SU-DHL-6 (cell line): ENCODE measurements around the gene SARDH.

Experiments
- H2AFZ ChIP-seq: fragments of 200-600 bp; sonication (generic); 2 replicates; pipeline ENCODE4 v1.6.1; 2014; ENCODE audit warnings: low read depth, mild to moderate bottlenecking, moderate library complexity, mixed read lengths, antibody characterized with exemption, low read length; ENCODE audit not compliant: severe bottlenecking
- H3F3A ChIP-seq: fragments of 200-600 bp; shearing (Covaris generic); 2 replicates; pipeline ENCODE4 v1.6.0; 2016; ENCODE audit warnings: antibody characterized with exemption, mild to moderate bottlenecking; ENCODE audit not compliant: insufficient read depth
- H3K27ac ChIP-seq: fragments of 200-600 bp; sonication (generic); 2 replicates; pipeline ENCODE4 v1.5.1; 2016; ENCODE audit warnings: low read depth, mild to moderate bottlenecking, low read length, moderate library complexity, mixed read lengths
- H3K27me3 ChIP-seq: fragments of 200-600 bp; sonication (generic), shearing (Covaris generic); 2 replicates; pipeline ENCODE4 v1.6.0; 2014; ENCODE audit warnings: mild to moderate bottlenecking, low read length
- H3K36me3 ChIP-seq: fragments of 200-600 bp; sonication (generic); 2 replicates; pipeline ENCODE4 v1.6.1; 2014; ENCODE audit warnings: mild to moderate bottlenecking, low read length, mixed read lengths
- H3K4me2 ChIP-seq: fragments of 300-600, 200-600 bp; shearing (Covaris generic), sonication (generic); 2 replicates; pipeline ENCODE4 v1.6.0; 2014; ENCODE audit warnings: low read length, low read depth, mild to moderate bottlenecking; ENCODE audit not compliant: poor library complexity, severe bottlenecking
- H3K4me3 ChIP-seq: fragments of 200-600 bp; sonication (generic); 2 replicates; pipeline ENCODE4 v1.5.1; 2014; ENCODE audit warnings: antibody characterized with exemption, low read length, mild to moderate bottlenecking, mixed read lengths; ENCODE audit not compliant: insufficient read depth, poor library complexity, severe bottlenecking
- H3K79me2 ChIP-seq: fragments of 200-600 bp; sonication (generic); 2 replicates; pipeline ENCODE4 v1.6.1; 2014; ENCODE audit warnings: mild to moderate bottlenecking, low read length, moderate library complexity; ENCODE audit not compliant: insufficient read depth
- H3K9ac ChIP-seq: fragments of 200-600 bp; sonication (generic); 2 replicates; pipeline ENCODE4 v1.7.0; 2014; ENCODE audit warnings: mild to moderate bottlenecking, low read length
- H3K9me2 ChIP-seq: fragments of 200-600 bp; sonication (generic); replicated peaks from 2 replicates; pipeline ENCODE4 v1.6.1; 2014; ENCODE audit warnings: low read length; ENCODE audit not compliant: insufficient read depth
- H3K9me3 ChIP-seq: fragments of 200-600 bp; sonication (generic); 2 replicates; pipeline ENCODE4 v1.6.1; 2014; ENCODE audit warnings: low read length, mixed read lengths; ENCODE audit not compliant: insufficient read depth
- H4K20me1 ChIP-seq: fragments of 200-600 bp; sonication (generic); 2 replicates; pipeline ENCODE4 v1.6.1; 2014; ENCODE audit warnings: low read depth, mild to moderate bottlenecking, antibody characterized with exemption, low read length, moderate library complexity, mixed read lengths
- EZH2phosphoT487 ChIP-seq: fragments of 200-600 bp; sonication (generic), shearing (Covaris generic); conservative IDR thresholded peaks from 2 replicates; pipeline ENCODE4 v1.6.1; 2018; ENCODE audit warnings: mild to moderate bottlenecking, antibody characterized with exemption, low read length, moderate library complexity, mixed read lengths
- TF ChIP-seq, protein P1 (sequence below): fragments of 200-600 bp; sonication (generic); IDR thresholded peaks from one replicate; pipeline ENCODE4 v1.5.1; 2017; ENCODE audit warnings: antibody characterized with exemption, mild to moderate bottlenecking, low read length, moderate library complexity; ENCODE audit not compliant: insufficient read depth, poor library complexity, severe bottlenecking

Gene SARDH

DNA sequence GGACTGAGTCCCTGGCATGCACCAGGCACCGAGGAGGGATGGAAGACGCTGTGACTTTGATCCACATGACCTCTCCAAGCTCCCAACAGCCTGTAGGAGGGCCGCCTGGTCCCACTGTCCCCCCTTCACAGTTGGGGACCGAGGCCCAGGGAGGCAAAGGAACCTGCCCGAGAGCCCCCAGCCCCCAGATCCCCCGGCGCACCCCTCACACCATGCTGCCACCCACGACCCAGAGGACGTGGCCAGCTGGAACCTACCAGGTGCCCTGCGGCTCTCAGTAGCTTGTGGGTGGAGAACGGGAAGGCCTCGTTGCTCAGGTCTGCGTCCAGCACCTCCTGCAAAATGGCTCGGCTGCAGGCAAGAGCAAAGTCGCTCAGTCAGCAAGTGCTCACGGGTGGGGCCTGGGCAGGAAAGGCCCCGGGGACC lies 53.2 kb downstream of the SARDH start:
- no peak overlapping the region for H3K4me3 ChIP-seq
- TF ChIP-seq, protein P1, sequence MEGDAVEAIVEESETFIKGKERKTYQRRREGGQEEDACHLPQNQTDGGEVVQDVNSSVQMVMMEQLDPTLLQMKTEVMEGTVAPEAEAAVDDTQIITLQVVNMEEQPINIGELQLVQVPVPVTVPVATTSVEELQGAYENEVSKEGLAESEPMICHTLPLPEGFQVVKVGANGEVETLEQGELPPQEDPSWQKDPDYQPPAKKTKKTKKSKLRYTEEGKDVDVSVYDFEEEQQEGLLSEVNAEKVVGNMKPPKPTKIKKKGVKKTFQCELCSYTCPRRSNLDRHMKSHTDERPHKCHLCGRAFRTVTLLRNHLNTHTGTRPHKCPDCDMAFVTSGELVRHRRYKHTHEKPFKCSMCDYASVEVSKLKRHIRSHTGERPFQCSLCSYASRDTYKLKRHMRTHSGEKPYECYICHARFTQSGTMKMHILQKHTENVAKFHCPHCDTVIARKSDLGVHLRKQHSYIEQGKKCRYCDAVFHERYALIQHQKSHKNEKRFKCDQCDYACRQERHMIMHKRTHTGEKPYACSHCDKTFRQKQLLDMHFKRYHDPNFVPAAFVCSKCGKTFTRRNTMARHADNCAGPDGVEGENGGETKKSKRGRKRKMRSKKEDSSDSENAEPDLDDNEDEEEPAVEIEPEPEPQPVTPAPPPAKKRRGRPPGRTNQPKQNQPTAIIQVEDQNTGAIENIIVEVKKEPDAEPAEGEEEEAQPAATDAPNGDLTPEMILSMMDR: no peak
- TF ChIP-seq EZH2phosphoT487: no peak
- H3K79me2 ChIP-seq: no peaks in the 10 kb centered on the region
- H3K9me2 ChIP-seq: no peaks in the 10 kb centered on the region
- H3K27me3 ChIP-seq: no peaks in the 10 kb centered on the region
- no peak overlapping the region for H2AFZ ChIP-seq
- no peaks in the 10 kb centered on the region for H3F3A ChIP-seq
- H4K20me1 ChIP-seq: no peaks in the 10 kb centered on the region
- no peaks in the 10 kb centered on the region for H3K9me3 ChIP-seq
- no peak overlapping the region for H3K4me2 ChIP-seq
- no peak overlapping the region for H3K27ac ChIP-seq
- H3K9ac ChIP-seq: no peak overlapping the region
- H3K36me3 ChIP-seq: no peaks in the 10 kb centered on the region

DNA sequence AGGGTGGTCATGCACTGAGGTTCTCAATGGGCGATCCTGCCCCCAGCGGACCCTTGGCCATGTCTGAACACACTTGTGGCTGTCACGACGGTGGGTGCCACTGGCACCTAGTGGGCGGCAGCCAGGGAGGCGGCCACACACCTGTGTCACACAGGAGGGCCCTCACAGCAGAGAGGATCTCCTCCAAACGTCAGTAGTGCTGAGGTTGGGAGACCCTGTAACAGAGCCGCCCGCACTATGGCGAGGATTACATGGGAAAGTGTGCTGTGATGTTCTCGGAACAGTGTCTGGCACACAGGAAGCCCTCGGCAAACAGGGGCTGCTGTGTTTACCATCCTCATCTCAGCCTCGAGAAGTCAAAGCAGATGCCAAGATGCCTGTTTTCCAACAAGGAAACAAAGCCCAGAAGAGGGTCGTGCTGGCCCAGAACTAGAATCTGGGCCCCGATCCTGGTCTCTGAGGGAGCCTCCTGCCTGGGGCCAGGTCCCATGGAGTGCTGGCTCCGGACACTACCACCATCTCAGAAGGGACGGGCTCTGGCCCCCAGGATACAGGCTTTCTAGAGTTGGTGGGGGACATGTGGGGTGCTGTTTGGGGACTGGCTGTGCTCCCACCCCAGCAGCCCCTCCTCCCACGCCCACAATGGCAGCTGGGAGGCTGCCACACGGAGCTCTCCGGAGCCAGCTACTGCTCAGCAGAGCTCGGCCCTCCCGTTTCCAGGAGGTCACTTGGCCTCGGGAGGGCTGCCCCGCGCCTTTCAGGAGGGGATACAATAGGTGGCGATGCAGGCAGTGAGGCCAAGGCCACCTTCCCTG lies 53.8 kb downstream of the SARDH start:
- H3K79me2 ChIP-seq: no peaks in the 10 kb centered on the region
- H2AFZ ChIP-seq: no peak overlapping the region
- H3K9me3 ChIP-seq: no peaks in the 10 kb centered on the region
- no peak overlapping the region for H3K4me3 ChIP-seq
- H3K27ac ChIP-seq: no peak overlapping the region
- TF ChIP-seq, protein P1: no peak
- TF ChIP-seq EZH2phosphoT487: no peak
- H3K27me3 ChIP-seq: no peaks in the 10 kb centered on the region
- H3K36me3 ChIP-seq: no peaks in the 10 kb centered on the region
- H4K20me1 ChIP-seq: no peaks in the 10 kb centered on the region
- no peak overlapping the region for H3K9ac ChIP-seq
- H3F3A ChIP-seq: no peaks in the 10 kb centered on the region
- no peak overlapping the region for H3K4me2 ChIP-seq
- no peaks in the 10 kb centered on the region for H3K9me2 ChIP-seq

DNA sequence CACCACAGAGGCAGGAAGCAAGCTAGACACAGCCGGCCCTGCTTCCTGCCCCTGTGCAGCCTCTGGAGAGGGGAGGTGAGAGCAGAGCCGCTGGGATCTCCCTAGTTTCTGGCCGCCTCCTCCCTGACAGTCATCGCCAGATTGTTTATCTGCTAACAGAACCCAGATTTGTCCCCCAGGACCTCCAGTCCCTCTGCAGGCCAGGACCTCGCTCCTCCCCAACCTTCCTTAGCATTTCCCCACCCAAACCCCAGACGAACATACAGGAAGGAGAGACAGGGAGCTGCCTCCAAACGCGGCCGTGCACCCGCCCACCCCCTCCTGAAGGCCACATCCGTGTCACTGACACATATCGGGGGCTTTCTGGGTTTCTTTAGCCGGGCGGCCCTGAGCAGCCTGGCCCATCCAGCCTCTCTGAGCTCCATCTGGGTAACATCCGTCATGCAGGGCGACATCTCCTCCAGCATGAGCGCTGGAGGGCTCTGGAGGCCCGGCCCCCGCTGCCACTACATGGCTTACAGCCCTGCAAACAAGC lies 54.5 kb downstream of the SARDH start:
- Histone ChIP-seq H3K79me2 (no peaks in the 10 kb centered on the region), H3F3A (no peaks in the 10 kb centered on the region), H3K36me3 (no peaks in the 10 kb centered on the region), H3K27ac (no peak overlapping the region), H3K4me3 (no peak overlapping the region), H4K20me1 (no peaks in the 10 kb centered on the region), H3K9me2 (no peaks in the 10 kb centered on the region), H2AFZ (no peak overlapping the region), H3K9me3 (no peaks in the 10 kb centered on the region), H3K4me2 (no peak overlapping the region), H3K27me3 (no peaks in the 10 kb centered on the region), H3K9ac (no peak overlapping the region)
- TF ChIP-seq, protein P1: no peak
- no peak for TF ChIP-seq EZH2phosphoT487
